T-cell (primary cell): ENCODE results near the gene ANTKMT. TPM values are rescaled to one million over a fixed set of nuclear protein-coding genes. Genes with fewer than 3 reads are reported as not detected.
A peak's percentile ranks its signal among the peaks of the same experiment; 100 is the strongest.

ENCODE experiments used
- ATAC-seq, 4 experiments: fragments of 200-7000 bp in 3 of 4; fragments of 150-1000 bp in 1 of 4; cut with Tn5 transposase; replicated peaks in 1 of 4; 1 replicate in 3 of 4; 2 replicates in 1 of 4; pipeline ENCODE4 v1.10.0; 2021; ENCODE audit warnings: moderate library complexity in 3 of 4, mild to moderate bottlenecking in 2 of 4, moderate number of reproducible peaks in 1 of 4
- CTCF ChIA-PET, 2 donors: fragments of 300-600 bp; sonication (Branson Sonifier 250); formaldehyde crosslinking; loops; one replicate each; lab custom pipeline; 2022; ENCODE audit warnings: antibody characterized with exemption in 2 of 2; lab: Charles Lee
- POLR2A ChIA-PET, 2 donors: fragments of 300-600 bp; sonication (Branson Sonifier 250); formaldehyde crosslinking; loops; one replicate each; lab custom pipeline; 2022; ENCODE audit warnings: antibody characterized with exemption in 2 of 2; lab: Charles Lee
- DNase-seq, 35 experiments: peaks; one replicate each; pipeline versions ENCODE4 v3.0.0 to v3.0.0-alpha.2; 2013 to 2023
- H3K27ac ChIP-seq: one replicate; pipeline ENCODE4 v1.5.1; 2013; ENCODE audit warnings: low read length
- H3K27me3 ChIP-seq, 2 experiments: replicated peaks in 1 of 2; 1 replicate in 1 of 2; 2 replicates in 1 of 2; pipeline versions ENCODE4 v1.6.1 to v1.7.0; 2013; ENCODE audit warnings: low read length in 1 of 2, mixed read lengths in 1 of 2; ENCODE audit not compliant: control insufficient read depth in 2 of 2, insufficient read depth in 2 of 2; ENCODE audit errors: extremely low read depth in 1 of 2
- H3K36me3 ChIP-seq, 2 donors: 1 replicate in 1 of 2; 2 replicates in 1 of 2; pipeline versions ENCODE4 v1.6.1 to v1.7.0; 2013; ENCODE audit warnings: low read length in 1 of 2; ENCODE audit not compliant: control insufficient read depth in 2 of 2, insufficient read depth in 1 of 2; ENCODE audit errors: extremely low read depth in 1 of 2
- H3K4me1 ChIP-seq, 2 experiments: 1 replicate in 1 of 2; 2 replicates in 1 of 2; pipeline versions ENCODE4 v1.6.1 to v1.7.0; 2013; ENCODE audit warnings: low read length in 2 of 2, mixed read lengths in 1 of 2; ENCODE audit not compliant: insufficient read depth in 2 of 2, control insufficient read depth in 1 of 2; ENCODE audit errors: extremely low read depth in 1 of 2
- H3K4me3 ChIP-seq, 2 donors: 1 replicate in 1 of 2; 2 replicates in 1 of 2; pipeline versions ENCODE4 v1.5.1 to v1.7.0; 2013; ENCODE audit warnings: mild to moderate bottlenecking in 2 of 2, low read length in 1 of 2, moderate library complexity in 1 of 2; ENCODE audit not compliant: control insufficient read depth in 1 of 2; ENCODE audit errors: extremely low read depth in 1 of 2
- H3K9me3 ChIP-seq: 2 replicates; pipeline ENCODE4 v1.7.0; 2013
- H3K27ac Mint-ChIP-seq, 2 donors: one replicate each; pipeline ENCODE4 v1.8.0; 2020 to 2021; ENCODE audit warnings: mild to moderate bottlenecking in 2 of 2, mixed read lengths in 2 of 2
- H3K27me3 Mint-ChIP-seq, 2 donors: one replicate each; pipeline ENCODE4 v1.8.0; 2021 to 2022; ENCODE audit warnings: mixed read lengths in 2 of 2
- H3K36me3 Mint-ChIP-seq: one replicate; pipeline ENCODE4 v1.8.0; 2021; ENCODE audit warnings: mixed read lengths
- H3K4me1 Mint-ChIP-seq, 3 donors: one replicate each; pipeline ENCODE4 v1.8.0; 2020 to 2022; ENCODE audit warnings: mixed read lengths in 3 of 3, mild to moderate bottlenecking in 1 of 3
- H3K4me3 Mint-ChIP-seq, 3 donors: one replicate each; pipeline ENCODE4 v1.8.0; 2020 to 2022; ENCODE audit warnings: mild to moderate bottlenecking in 3 of 3, mixed read lengths in 3 of 3, moderate library complexity in 3 of 3
- H3K9me3 Mint-ChIP-seq, 3 donors: one replicate each; pipeline ENCODE4 v1.8.0; 2020 to 2022; ENCODE audit warnings: mixed read lengths in 3 of 3
- WGBS: methylation state at CpG from one replicate; pipeline ENCODE4 v1.1.5; 2013; ENCODE audit warnings: missing lambda C conversion rate; ENCODE audit not compliant: insufficient coverage; 5-methylcytosine and 5-hydroxymethylcytosine counted together
- total RNA-seq, 35 experiments: library from RNA in 6 of 35; stranded (reverse) in 6 of 35; fragments of 120-200 nt in 1 of 35; gene quantifications; one replicate each; pipeline versions ENCODE4 v1.2.1 to v1.2.4 and lab custom pipeline; 2013 to 2026

ANTKMT gene
- total RNA-seq, 5 donors from 2014 or later (not counting 1 experiment from before 2014, with no cell fraction given): 22.9 to 38.8 (median 27.2) TPM

- no peak for ATAC-seq
- Mint-ChIP-seq H3K9me3 (no peaks in the 10 kb centered on the region), H3K36me3 (no peaks in the 10 kb centered on the region), H3K27ac (peak overlapping the region; percentile 14 to 53), H3K27me3 (no peaks in the 10 kb centered on the region), H3K4me1 (peaks cover 20 to 45% (median 44%) of the 10 kb centered on the region in 3 donors), H3K4me3 (peak overlapping the region in 2 of 3 donors; percentile 6 to 33)
- Histone ChIP-seq H3K27me3 (peaks cover 0 to 25% of the 10 kb centered on the region in 2 experiments), H3K36me3 (peaks cover 0 to 1% of the 10 kb centered on the region in 2 donors), H3K27ac (no peak overlapping the region), H3K9me3 (no peaks in the 10 kb centered on the region), H3K4me1 (peaks cover 18 to 60% of the 10 kb centered on the region in 2 experiments), H3K4me3 (no peak overlapping the region)
- no CpG with 5 or more reads among the region's 10 CpGs for WGBS
- ChIA-PET POLR2A (no interaction called here), CTCF (no interaction called here)
- DNase-seq: no peak
Measured at GRCh38 chr16:692356-693108, 28.4 kb upstream of the ANTKMT start.

GRCh38 chr16:693364-693763 lies 27.6 kb upstream of the ANTKMT start:
- Mint-ChIP-seq H3K36me3 (no peaks in the 10 kb centered on the region), H3K9me3 (no peaks in the 10 kb centered on the region), H3K27ac (no peak overlapping the region), H3K27me3 (no peaks in the 10 kb centered on the region), H3K4me1 (peaks cover 20 to 45% (median 44%) of the 10 kb centered on the region in 3 donors), H3K4me3 (peak overlapping the region in 2 of 3 donors; percentile 17 to 82)
- no peak for ATAC-seq
- CTCF ChIA-PET: no interaction called here
- Histone ChIP-seq H3K4me1 (peaks cover 18 to 63% of the 10 kb centered on the region in 2 experiments), H3K27me3 (peaks cover 0 to 32% of the 10 kb centered on the region in 2 experiments), H3K9me3 (no peaks in the 10 kb centered on the region), H3K4me3 (no peak overlapping the region), H3K27ac (peak overlapping the region; percentile 34), H3K36me3 (no peaks in the 10 kb centered on the region)
- no peak for DNase-seq
- POLR2A ChIA-PET: no interaction called here
- WGBS: 77% methylated on average over 10 of the region's 22 CpGs

DNA sequence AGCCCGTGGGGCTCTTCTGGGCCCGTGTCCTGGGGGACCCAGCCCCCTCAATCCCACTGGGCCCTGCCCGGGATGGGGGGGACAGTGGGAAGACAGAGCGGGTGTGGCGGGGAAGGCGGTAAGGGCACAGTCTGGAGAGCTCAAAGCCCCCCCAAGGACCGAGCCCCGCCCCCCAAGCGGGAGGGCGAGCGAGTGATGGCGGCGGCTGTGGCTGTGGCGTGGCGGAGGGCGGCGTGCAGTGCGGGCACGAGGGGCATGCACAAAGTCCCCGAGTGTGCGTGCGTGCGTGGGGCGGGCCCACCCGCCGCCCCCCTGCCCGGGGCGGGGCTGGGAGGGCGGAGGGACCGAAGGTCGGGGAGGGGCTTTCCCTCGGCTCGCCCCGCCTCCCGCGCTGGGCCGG lies 27.2 kb upstream of the ANTKMT start:
- peak overlapping the region; percentile 34 for H3K27ac ChIP-seq
- no peak for ATAC-seq
- DNase-seq: peak in 16 of 35 experiments; percentile 22 to 62 (median 48)

GRCh38 chr16:694187-694862 lies 26.6 kb upstream of the ANTKMT start:
- peak in 2 of 4 experiments; percentile 2 to 15 for ATAC-seq
- H3K36me3 Mint-ChIP-seq: no peaks in the 10 kb centered on the region
- DNase-seq: peak in 2 of 35 experiments; percentile 24 to 45
- Histone ChIP-seq H3K27me3 (peaks cover 0 to 36% of the 10 kb centered on the region in 2 experiments), H3K27ac (no peak overlapping the region), H3K4me1 (peaks cover 19 to 62% of the 10 kb centered on the region in 2 experiments), H3K36me3 (no peaks in the 10 kb centered on the region), H3K9me3 (no peaks in the 10 kb centered on the region), H3K4me3 (peak overlapping the region; percentile 66 to 71)
- H3K27me3 Mint-ChIP-seq: no peaks in the 10 kb centered on the region
- peak overlapping the region; percentile 72 to 82 (median 75) for H3K4me3 Mint-ChIP-seq
- no peaks in the 10 kb centered on the region for H3K9me3 Mint-ChIP-seq
- peaks cover 20 to 43% (median 41%) of the 10 kb centered on the region in 3 donors for H3K4me1 Mint-ChIP-seq
- WGBS: 5% methylated on average over 54 of the region's 64 CpGs
- POLR2A ChIA-PET: no interaction called here
- H3K27ac Mint-ChIP-seq: peak overlapping the region in 1 of 2 donors; percentile 66
- CTCF ChIA-PET: no interaction called here

More for the DNA sequence above, 27.2 kb upstream of the ANTKMT start:
- H3K9me3 ChIP-seq: no peaks in the 10 kb centered on the region
- POLR2A ChIA-PET: no interaction called here
- H3K9me3 Mint-ChIP-seq: no peaks in the 10 kb centered on the region
- H3K27me3 ChIP-seq: peaks cover 0 to 33% of the 10 kb centered on the region in 2 experiments
- CTCF ChIA-PET: no interaction called here
- H3K4me1 ChIP-seq: peaks cover 18 to 62% of the 10 kb centered on the region in 2 experiments
- H3K4me3 Mint-ChIP-seq: peak overlapping the region in 2 of 3 donors; percentile 17 to 82
- no peaks in the 10 kb centered on the region for H3K36me3 ChIP-seq
- H3K27me3 Mint-ChIP-seq: no peaks in the 10 kb centered on the region
- no peak overlapping the region for H3K27ac Mint-ChIP-seq
- peaks cover 20 to 43% (median 42%) of the 10 kb centered on the region in 3 donors for H3K4me1 Mint-ChIP-seq
- no peaks in the 10 kb centered on the region for H3K36me3 Mint-ChIP-seq
- 10% methylated on average over 37 of the region's 37 CpGs for WGBS
- H3K4me3 ChIP-seq: peak overlapping the region in 1 of 2 donors; percentile 11

GRCh38 chr16:694863-695354 lies 26.0 kb upstream of the ANTKMT start:
- no peaks in the 10 kb centered on the region for H3K36me3 ChIP-seq
- peaks cover 14 to 62% of the 10 kb centered on the region in 2 experiments for H3K4me1 ChIP-seq
- no peak overlapping the region for H3K27ac Mint-ChIP-seq
- peaks cover 20 to 44% (median 37%) of the 10 kb centered on the region in 3 donors for H3K4me1 Mint-ChIP-seq
- ATAC-seq (peak; percentile 1 to 17 (median 2)), DNase-seq (no peak)
- POLR2A ChIA-PET: interaction anchor here in 1 of 2 donors (0.6 kb wide), 1 partner anchor 19 kb away, joined by 6 read pairs; no protein-coding TSS in a partner anchor
- no peaks in the 10 kb centered on the region for H3K36me3 Mint-ChIP-seq
- H3K27me3 ChIP-seq: peaks cover 0 to 39% of the 10 kb centered on the region in 2 experiments
- no peaks in the 10 kb centered on the region for H3K9me3 Mint-ChIP-seq
- CTCF ChIA-PET: interaction anchor here in 1 of 2 donors (1.1 kb wide), 1 partner anchor 16 kb away, joined by 5 read pairs; no protein-coding TSS in a partner anchor
- H3K27ac ChIP-seq: no peak overlapping the region
- H3K4me3 ChIP-seq: peak overlapping the region; percentile 66 to 71
- WGBS: 2% methylated on average over 17 of the region's 37 CpGs
- H3K9me3 ChIP-seq: no peaks in the 10 kb centered on the region
- no peaks in the 10 kb centered on the region for H3K27me3 Mint-ChIP-seq
- H3K4me3 Mint-ChIP-seq: peak overlapping the region; percentile 28 to 82 (median 72)
